GM12891 (cell line): Measurements from ENCODE around the gene INPP5D.

Experiments used
- DNase-seq: peaks from one replicate; pipeline ENCODE4 v3.0.0; 2011; ENCODE audit warnings: low spot score; ENCODE audit not compliant: insufficient read length
- FAIRE-seq: peaks from 2 replicates; lab custom pipeline; 2011; peaks lifted over from hg19 to GRCh38; lab: Jason Lieb, UNC
- PAX5 ChIP-seq: IDR thresholded peaks from 2 replicates; pipeline ENCODE4 v1.6.1; 2011; ENCODE audit warnings: low read length, moderate library complexity, mild to moderate bottlenecking; ENCODE audit not compliant: insufficient read depth, severe bottlenecking
- POLR2A ChIP-seq: IDR thresholded peaks from 2 replicates; pipeline ENCODE4 v1.6.1; 2011; ENCODE audit warnings: low read depth, low read length, control low read depth
- POLR2AphosphoS5 ChIP-seq: IDR thresholded peaks from 2 replicates; pipeline ENCODE4 v1.6.1; 2011; ENCODE audit warnings: low read depth, low read length, control low read depth
- POU2F2 ChIP-seq: IDR thresholded peaks from 2 replicates; pipeline ENCODE4 v1.6.1; 2011; ENCODE audit warnings: low read depth, mild to moderate bottlenecking, control low read depth, low read length, moderate library complexity
- SPI1 ChIP-seq: IDR thresholded peaks from 2 replicates; pipeline ENCODE4 v1.6.1; 2011; ENCODE audit warnings: low read depth, low read length, control low read depth
- TAF1 ChIP-seq: IDR thresholded peaks from 2 replicates; pipeline ENCODE4 v1.6.1; 2011; ENCODE audit warnings: low read depth, low read length, control low read depth

The INPP5D gene

GRCh38 chr2:233031556-233032500 is 28.3 kb upstream of the INPP5D start:
- DNase-seq: no peak
- FAIRE-seq: no peak
- TF ChIP-seq POLR2A (no peak), TAF1 (no peak), SPI1 (no peak), PAX5 (no peak), POLR2AphosphoS5 (no peak), POU2F2 (no peak)

- TF ChIP-seq POLR2AphosphoS5: no peak
- TF ChIP-seq POLR2A: no peak
- no peak for TF ChIP-seq POU2F2
- TF ChIP-seq SPI1: no peak
- no peak for TF ChIP-seq PAX5
- no peak for TF ChIP-seq TAF1
- no peak for FAIRE-seq
- DNase-seq: no peak
Observed at GRCh38 chr2:233032551-233033320, 27.4 kb upstream of the INPP5D start, which contains the start of gene NEU2. Gene NEU2, plus strand, starts transcription at chr2:233032672. Its CDS starts 0 bp downstream, at chr2:233032672.

- DNase-seq (no peak), FAIRE-seq (no peak)
- no peak for TF ChIP-seq POLR2AphosphoS5
- no peak for TF ChIP-seq POLR2A
- no peak for TF ChIP-seq SPI1
- TF ChIP-seq POU2F2: no peak
- no peak for TF ChIP-seq PAX5
- no peak for TF ChIP-seq TAF1
Observed at GRCh38 chr2:233033672-233034071, 26.5 kb upstream of the INPP5D start.

GRCh38 chr2:233034091-233034882 is 25.9 kb upstream of the INPP5D start:
- FAIRE-seq (no peak), DNase-seq (no peak)
- no peak for TF ChIP-seq POLR2A
- TF ChIP-seq POLR2AphosphoS5: no peak
- TF ChIP-seq SPI1: no peak
- no peak for TF ChIP-seq POU2F2
- TF ChIP-seq PAX5: no peak
- TF ChIP-seq TAF1: no peak

- FAIRE-seq (peak; percentile 86), DNase-seq (no peak)
- no peak for TF ChIP-seq POLR2A
- TF ChIP-seq POU2F2: no peak
- TF ChIP-seq POLR2AphosphoS5: no peak
- no peak for TF ChIP-seq PAX5
Observed at GRCh38 chr2:233035426-233036161, 24.5 kb upstream of the INPP5D start.

- no peak for TF ChIP-seq SPI1
- TF ChIP-seq POLR2A: no peak
- TF ChIP-seq TAF1: no peak
- DNase-seq (no peak), FAIRE-seq (no peak)
Observed at GRCh38 chr2:233036162-233036838, 23.8 kb upstream of the INPP5D start.

GRCh38 chr2:233037078-233037477 is 23.1 kb upstream of the INPP5D start:
- no peak for DNase-seq
- FAIRE-seq: no peak
- TF ChIP-seq POU2F2: no peak
- no peak for TF ChIP-seq TAF1
- TF ChIP-seq SPI1: no peak
- TF ChIP-seq POLR2A: no peak
